ENCODE results near the gene MAPKBP1. TPM values are rescaled to one million over a fixed set of nuclear protein-coding genes. Genes with fewer than 3 reads are reported as not detected.
A peak's percentile ranks its signal among the peaks of the same experiment; 100 is the strongest.

MAPKBP1 gene
- total and polyA plus RNA-seq, 2 of the 13 experiments (the other 11 are each of a cell fraction or from before 2014, with no cell fraction given) = 3.0 to 7.3 TPM

- TF ChIP-seq TRIM22 (IDR thresholded peaks at IDR 0.05) (no peak), RBAK (CRISPR knock-in tag; IDR thresholded peaks at IDR 0.05) (no peak), ASH2L (IDR thresholded peaks at IDR 0.05; ENCODE audit: insufficient read length, low read depth, low read length) (no peak), CSRNP1 (CRISPR knock-in tag; IDR thresholded peaks at IDR 0.05) (peak; percentile 38; the same call in 1 of the 2 replicates), PHB2 (IDR thresholded peaks at IDR 0.05; ENCODE audit: partially characterized antibody) (no peak), ZMYM4 (CRISPR knock-in tag; IDR thresholded peaks at IDR 0.05) (no peak), PAXIP1 (CRISPR knock-in tag; conservative IDR thresholded peaks at IDR 0.05) (0 out of 2 replicates have a peak, but pooled peaks have one; percentile 5), ZNF468 (CRISPR knock-in tag; IDR thresholded peaks at IDR 0.05) (no peak), ZNF33A (CRISPR knock-in tag; IDR thresholded peaks at IDR 0.05; ENCODE audit: borderline replicate concordance) (no peak), HES4 (CRISPR knock-in tag; IDR thresholded peaks at IDR 0.05; ENCODE audit: borderline replicate concordance) (no peak), FOXO4 (CRISPR knock-in tag; conservative IDR thresholded peaks at IDR 0.05) (no peak), ZNF710 (CRISPR knock-in tag; IDR thresholded peaks at IDR 0.05; ENCODE audit: borderline replicate concordance) (0 out of 2 replicates have a peak, but pooled peaks have one; percentile 31), ZBTB1 (CRISPR knock-in tag; IDR thresholded peaks at IDR 0.05; ENCODE audit: borderline replicate concordance) (no peak), KDM3A (CRISPR knock-in tag; IDR thresholded peaks at IDR 0.05; ENCODE audit: low read depth) (no peak), ZNF136 (CRISPR knock-in tag; IDR thresholded peaks at IDR 0.05; ENCODE audit: low read depth) (no peak), FOSL1 (CRISPR knock-in tag; IDR thresholded peaks at IDR 0.05; ENCODE audit: borderline replicate concordance) (no peak), KDM2A (CRISPR knock-in tag; IDR thresholded peaks at IDR 0.05; ENCODE audit: borderline replicate concordance, low read depth) (peak; percentile 97)
These were observed 53.9 kb downstream of the MAPKBP1 start, which contains the start of gene JMJD7 (continued) for GRCh38 chr15:41827880-41828806.
